ENCODE data around the gene CRIP3. TPM values are rescaled to one million over a fixed set of nuclear protein-coding genes. Genes with fewer than 3 reads are reported as not detected.

The CRIP3 gene
- total RNA-seq, 1 donor from 2014 or later, result 0.28 TPM

GRCh38 chr6:43273707-43274106, 34.9 kb downstream of the CRIP3 start:
- no peak for ATAC-seq

DNA sequence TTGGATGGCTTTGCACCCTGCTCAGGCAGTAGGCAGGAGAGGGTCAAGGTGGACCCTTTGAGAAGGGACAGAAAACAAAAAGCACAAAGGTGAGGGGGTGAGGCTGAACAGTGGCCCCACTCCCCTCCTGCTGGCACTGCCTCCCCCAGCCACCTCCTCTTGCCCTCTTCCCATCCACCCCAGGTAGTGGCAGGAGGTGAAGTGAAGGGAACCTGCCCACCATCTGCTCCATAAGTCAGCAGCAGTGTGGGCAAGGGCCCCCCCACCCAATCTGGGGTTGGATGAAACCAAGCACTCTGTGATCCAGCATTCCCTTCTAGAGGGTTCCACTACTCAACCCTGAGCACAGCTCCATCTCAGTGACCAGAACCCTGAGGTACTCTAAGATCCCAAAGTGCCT, 36.7 kb downstream of the CRIP3 start:
- ATAC-seq, result no peak

GRCh38 chr6:43271103-43271815, 37.4 kb downstream of the CRIP3 start:
- peak; percentile 24 for ATAC-seq

DNA sequence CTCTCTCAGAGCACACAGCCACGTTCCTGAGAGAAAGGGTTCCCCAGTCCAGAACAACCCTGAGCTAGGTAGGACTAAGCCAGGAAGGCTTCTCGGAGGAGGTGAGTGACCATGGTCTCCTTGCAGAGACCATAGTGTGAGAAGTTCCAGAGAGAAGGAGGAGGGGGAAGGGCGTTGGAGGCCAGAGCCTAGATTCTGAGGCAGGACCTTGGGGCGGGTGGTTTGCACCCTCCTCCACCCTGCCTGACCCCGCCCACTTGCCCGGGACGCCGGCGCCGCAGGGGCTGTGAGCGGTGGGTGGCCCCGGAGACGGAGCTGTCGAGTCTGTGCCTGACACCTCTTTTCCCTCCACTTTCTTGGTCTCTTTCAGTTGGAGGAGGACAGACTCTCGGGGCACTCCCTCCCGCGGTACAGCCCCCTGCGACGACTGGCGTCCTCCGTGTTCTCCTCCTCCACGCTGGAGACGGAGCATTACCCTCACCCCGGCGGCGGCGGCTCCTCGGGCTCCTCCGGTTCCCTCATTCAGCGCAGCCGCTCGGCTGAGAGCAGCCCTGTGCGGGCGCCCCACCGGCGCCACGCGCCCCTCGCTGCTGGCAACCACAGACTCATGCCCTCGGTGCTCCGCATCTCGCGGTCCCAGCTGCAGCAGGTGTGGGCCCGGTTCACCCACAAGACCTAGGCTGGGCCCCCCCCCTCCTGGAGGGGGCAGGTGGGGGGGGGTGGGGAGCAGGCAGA, 39.2 kb downstream of the CRIP3 start:
- ATAC-seq, result peak; percentile 24

- no peak for ATAC-seq
Observed at GRCh38 chr6:43268782-43269272, 39.8 kb downstream of the CRIP3 start.

DNA sequence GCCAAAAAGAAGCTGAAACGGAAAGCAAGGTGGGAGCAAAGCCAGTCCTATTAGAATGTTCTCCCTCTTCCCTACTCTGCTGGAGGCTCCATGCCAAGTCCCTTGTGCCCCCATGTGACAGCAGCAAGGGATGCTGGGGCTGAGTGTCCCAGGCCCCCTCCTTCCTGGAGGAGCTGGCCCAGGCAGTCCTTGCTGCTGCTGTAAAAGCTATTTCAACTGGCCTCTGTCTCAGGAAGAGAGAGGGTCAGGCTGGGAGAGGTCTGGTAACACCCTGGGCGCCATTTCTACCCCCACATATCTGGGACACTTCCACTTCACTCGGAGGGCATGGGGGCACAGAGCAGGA, 40.3 kb downstream of the CRIP3 start:
- ATAC-seq, result no peak

GRCh38 chr6:43267619-43268354, 40.8 kb downstream of the CRIP3 start:
- no peak for ATAC-seq

- ATAC-seq, result no peak
Observed at GRCh38 chr6:43265564-43265963, 43.1 kb downstream of the CRIP3 start.

DNA sequence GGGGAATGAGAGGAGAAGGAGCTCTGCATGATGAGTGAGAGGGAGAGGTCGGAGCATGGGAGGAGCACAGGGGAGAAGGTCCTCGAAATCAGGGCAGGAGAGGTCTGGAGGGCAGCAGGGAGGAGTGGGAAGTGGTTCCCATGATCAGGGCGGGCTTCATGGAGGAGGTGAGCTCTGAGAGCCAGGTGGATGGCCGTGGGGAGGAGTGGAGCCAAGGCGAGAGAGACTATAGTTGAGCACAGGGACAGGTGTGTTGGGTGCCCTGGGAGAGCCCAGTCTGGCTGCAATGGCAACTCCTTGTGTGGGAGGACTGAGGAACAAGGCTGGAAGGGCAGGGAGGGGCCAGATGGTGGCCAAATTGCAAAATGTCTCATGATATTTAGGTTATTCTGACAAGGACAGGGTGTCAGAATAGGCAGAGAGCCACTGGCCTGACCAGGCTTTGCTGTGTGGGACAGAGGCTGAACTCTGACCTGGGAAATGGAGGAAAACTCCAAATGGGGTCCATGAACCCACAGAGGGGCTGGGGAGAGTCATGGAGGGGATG, 44.0 kb downstream of the CRIP3 start:
- ATAC-seq, result no peak

DNA sequence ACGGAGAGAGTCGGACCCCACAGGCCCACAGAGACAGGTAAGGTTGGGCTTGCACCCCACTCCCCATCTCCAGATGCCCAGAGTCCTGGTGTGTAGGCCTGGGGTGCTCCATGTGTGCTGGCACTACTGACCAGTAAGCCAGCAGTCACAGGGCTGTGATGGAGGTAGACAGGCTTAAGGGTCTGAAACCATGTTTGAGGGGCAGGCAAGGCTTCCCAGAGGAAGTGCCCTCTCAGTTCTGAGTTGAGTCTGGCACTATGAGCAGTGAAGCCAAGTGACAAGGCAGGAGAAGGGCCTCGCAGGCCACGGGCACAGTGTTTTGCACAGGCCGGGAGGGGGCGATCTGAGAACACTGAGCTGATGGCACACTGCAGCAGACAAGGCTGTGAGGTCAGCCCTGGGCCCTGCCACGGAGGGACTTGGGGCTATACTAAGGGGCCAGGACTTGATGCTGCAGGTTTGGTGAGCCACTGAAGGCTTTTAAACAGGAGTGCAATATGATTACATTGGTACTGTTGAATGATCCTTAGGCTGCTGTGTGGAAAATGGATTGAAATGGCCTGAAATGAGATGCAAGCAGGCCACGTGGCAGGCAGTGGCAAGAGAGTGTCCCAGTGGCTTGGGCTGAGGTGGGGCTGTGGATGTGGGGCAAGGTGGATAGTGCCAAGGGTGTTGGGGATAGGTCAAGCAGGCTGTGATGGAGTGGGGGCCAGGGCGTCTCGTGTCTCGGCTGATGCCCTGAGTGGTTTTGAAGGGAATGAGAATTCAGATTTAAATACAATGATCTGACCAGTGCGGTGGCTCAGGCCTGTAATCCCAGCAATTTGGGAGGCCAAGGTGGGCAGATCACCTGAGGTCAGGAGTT, 45.1 kb downstream of the CRIP3 start:
- ATAC-seq, result peak; percentile 83

GRCh38 chr6:43262780-43263313, 45.8 kb downstream of the CRIP3 start:
- no peak for ATAC-seq

- ATAC-seq, result peak; percentile 27
Observed at GRCh38 chr6:43262000-43262779, 46.4 kb downstream of the CRIP3 start.

DNA sequence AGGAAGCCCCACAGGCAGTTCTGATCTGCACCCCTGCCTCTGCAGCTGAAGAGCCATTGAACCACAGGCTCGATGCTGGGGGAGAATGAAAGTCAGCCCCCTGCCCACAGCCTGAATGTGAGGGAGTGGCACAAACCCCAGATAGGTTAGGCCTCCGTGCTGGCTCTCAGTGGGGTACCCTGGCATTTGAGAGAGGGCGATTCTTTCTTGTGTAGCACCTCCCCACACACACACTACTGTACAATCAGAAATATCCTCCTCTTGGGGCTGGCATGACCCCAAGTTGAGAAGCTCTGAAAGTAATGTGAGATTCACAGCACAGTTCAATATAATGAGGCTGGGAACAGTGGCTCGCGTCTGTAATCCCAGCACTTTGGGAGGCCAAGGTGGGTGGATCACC, 47.4 kb downstream of the CRIP3 start:
- no peak for ATAC-seq

DNA sequence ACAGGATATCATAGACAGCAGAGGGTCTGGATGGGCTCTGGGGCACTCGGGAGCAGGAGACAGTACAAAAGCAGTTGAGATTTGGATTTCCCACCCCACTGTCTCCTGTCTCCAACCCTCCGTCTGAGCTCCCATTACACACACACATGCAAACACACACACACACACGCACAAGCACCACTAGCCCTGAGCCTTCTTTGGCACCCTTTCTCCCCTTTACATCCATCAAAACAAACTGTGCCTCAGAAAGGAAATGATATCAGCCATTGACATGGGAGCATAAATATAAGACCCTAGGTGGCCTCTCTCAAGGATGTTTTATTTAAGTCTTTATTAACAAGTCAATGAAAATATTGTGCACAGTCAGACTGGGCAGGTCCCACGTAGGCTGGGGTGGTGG, 47.8 kb downstream of the CRIP3 start:
- no peak for ATAC-seq

DNA sequence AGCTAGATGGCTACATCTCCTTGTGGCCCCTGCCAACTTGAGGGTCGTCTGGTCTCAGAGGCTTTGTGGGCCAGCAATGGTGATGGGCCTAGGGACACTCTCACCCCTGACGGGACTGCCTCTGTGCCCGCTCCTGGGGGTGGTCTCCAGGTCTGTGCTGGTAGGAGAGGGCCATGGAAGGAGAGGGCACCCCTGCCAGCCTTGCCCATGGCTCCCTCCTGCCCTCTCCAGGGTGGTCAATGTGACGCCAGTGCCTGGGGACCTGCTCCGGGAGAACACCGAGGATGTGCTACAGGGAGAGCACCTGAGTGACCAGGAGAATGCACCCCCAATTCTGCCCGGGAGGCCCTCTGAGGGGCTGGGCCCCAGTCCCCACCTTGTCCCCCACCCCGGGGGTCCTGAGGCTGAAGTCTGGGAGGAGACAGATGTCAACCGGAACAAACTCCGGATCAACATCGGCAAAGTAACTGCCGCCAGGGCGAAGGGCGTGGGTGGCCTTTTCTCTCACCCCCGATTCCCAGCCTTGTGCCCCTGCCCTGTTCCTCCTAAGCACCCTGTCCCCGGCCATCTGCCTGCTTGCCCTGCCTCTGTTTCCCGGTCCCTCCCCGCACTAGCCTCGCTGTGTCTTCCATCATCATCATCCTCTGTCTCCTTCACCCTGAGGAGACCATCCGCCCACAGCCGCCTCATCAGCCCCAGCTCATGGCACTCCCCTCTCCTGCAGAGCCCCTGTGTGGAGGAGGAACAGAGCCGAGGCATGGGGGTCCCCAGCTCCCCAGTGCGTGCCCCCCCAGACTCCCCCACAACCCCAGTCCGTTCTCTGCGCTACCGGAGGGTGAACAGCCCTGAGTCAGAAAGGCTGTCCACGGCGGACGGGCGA, 49.6 kb downstream of the CRIP3 start:
- ATAC-seq, result no peak

DNA sequence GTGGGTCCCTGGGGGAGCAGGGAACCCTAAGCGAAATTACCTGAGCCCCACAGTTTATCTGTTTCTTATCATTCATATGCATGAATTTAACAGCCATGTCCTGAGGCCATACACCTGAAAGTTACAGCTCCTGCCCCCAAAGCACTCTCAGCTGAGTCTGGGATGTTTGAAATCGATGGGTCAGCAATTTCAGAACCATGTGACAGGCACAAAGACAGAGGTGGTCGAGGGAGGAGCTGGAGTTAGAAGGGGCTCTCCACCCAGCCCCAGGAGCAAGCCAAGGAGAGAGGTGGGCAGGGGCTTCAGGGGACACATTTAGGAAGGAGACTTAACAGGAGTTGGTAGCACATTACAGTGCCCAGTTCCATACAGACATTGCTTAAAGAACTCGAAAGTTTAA, 50.4 kb downstream of the CRIP3 start:
- ATAC-seq, result no peak

DNA sequence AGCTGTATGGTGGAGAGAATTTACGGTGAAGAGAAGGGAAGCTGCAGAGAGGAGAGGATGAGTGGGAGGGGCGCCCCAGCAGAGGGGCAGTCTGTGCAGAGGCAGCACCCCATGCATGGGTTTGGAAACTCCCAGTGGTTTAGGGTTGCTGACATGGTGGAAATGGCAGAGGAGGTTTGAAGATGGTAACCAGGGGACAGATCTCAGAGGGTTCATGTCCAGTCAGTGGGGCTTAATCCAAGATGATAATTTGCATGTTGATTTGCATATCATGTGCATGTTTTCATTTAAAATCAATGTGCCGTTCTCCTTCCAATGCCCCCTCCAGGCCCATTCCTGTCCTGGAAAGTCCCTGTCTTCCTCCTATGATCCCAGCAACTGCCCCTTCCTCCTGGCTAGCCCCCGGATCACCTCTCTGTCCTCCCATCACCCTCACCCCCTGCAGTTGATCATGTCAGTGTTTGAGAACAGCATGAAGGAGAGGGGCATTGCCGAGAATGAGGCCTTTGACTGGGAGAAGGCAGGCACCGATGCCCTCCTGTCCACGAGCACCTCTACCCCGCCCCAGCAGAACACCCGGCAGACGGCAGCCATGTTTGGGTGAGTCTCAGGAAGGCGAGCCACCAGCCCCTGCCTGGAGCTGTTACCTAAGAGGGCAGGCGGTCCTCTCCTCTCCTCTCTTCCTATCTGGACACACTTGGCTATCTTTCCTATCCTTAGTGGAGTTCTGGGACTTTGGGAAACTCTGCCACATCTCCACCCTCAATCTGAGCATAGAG, 51.1 kb downstream of the CRIP3 start:
- ATAC-seq, result no peak

DNA sequence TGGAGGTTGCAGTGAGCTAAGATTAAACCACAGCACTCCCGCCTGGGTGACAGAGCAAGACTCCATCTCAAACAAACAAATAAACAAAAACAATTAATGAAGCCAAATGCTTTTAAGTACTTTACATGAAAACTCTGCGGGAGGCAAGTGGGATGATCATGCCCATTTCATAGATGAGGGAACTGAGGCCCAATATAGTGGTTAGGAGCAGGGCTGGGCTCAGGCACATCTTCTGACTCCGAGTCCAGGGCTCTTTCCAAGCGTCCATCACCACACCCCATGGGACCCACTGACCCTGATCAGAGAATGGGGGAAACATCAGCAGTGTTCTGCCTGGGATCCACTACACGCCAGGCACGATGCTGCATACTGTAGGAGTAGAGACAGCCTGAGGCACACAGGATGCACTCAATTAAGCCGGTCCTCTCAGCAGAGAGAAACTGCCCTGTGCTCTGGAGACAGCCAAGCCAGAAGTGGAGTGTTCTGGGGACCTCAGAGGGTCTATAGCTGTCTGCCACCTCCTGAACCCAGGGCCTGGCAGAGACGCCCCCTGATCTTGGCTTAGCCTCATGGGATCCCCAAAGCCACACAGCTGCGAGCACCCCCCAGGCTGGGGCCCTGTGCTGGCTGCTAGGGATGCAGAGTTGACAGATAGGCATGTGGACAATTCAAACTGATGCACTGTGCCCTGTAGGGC, 51.8 kb downstream of the CRIP3 start:
- no peak for ATAC-seq
